22Rv1 (cell line): Measurements from ENCODE around the gene IGFBP3.

Experiments
- H3K27ac ChIP-seq: fragments of 450-650 bp; 2 replicates; pipeline ENCODE4 v1.5.1; 2017
- CTCF ChIP-seq: fragments of 450-650 bp; IDR thresholded peaks from 2 replicates; pipeline ENCODE4 v1.5.1; 2017; ENCODE audit warnings: mild to moderate bottlenecking
- ZFX ChIP-seq: fragments of 450-650 bp; IDR thresholded peaks from 2 replicates; pipeline ENCODE4 v1.6.1; 2017; ENCODE audit warnings: antibody characterized with exemption, borderline replicate concordance

The IGFBP3 gene

GRCh38 chr7:45902820-45903219 is 18.3 kb downstream of the IGFBP3 start:
- TF ChIP-seq CTCF (0 out of 2 replicates have a peak, but pooled peaks have one; percentile 8), ZFX (no peak)
- no peak overlapping the region for H3K27ac ChIP-seq

DNA sequence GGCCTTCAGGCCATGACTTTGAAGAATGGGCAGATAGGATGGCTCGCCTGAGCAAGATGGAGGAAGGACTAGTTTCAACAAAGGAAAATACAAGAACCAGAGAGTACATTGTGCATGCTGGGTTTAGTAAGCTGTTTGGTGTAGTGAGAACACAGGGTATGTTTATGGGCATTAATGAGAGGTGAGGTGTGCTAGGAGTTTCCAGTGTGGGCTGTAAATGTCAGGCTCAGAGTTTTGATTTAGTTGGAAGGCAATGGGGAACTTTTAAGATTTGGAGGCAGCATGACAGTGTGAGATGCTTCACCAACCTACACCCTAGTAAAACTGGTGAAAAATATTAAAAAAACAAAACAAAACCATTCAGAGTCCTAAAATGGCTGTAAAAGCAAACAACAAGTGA is 19.5 kb downstream of the IGFBP3 start:
- no peak overlapping the region for H3K27ac ChIP-seq
- no peak for TF ChIP-seq CTCF
- TF ChIP-seq ZFX = no peak

- TF ChIP-seq ZFX (no peak), CTCF (no peak)
- H3K27ac ChIP-seq = no peak overlapping the region
Measured at GRCh38 chr7:45898222-45898621, 22.9 kb downstream of the IGFBP3 start.

DNA sequence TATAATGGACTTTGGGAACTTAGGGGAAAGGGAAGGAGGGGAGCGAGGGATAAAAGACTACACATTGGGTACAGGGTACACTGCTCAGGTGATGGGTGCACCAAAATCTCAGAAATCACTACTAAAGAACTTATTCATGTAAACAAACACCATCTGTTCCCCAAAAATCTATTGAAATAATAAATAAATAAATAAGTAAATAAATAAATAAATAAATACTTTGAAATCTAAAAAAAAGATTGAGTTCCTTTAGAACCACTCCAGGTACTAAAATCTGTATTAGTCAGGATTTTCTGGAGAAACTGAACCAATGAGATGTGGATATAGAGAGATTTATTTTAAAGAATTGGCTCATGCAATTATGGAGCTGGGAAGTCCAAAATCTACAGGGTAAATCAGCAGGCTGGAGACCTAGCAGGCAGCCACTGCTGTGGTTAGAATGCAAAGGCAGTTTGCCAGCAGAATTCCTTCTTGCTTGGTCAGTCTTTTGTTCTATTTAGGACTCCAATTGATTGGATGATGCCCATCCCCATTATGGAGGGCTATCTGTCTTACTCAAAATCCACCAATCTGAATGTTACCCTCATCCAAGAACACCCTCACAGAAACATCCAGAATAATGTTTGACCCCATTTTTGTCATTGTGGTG is 23.9 kb downstream of the IGFBP3 start:
- TF ChIP-seq ZFX = no peak
- no peak for TF ChIP-seq CTCF
- no peak overlapping the region for H3K27ac ChIP-seq

GRCh38 chr7:45894665-45895062 is 26.4 kb downstream of the IGFBP3 start:
- H3K27ac ChIP-seq = no peak overlapping the region
- TF ChIP-seq CTCF (no peak), ZFX (no peak)

- H3K27ac ChIP-seq = no peak overlapping the region
- no peak for TF ChIP-seq CTCF
- TF ChIP-seq ZFX = no peak
Measured at GRCh38 chr7:45893996-45894664, 26.9 kb downstream of the IGFBP3 start.

DNA sequence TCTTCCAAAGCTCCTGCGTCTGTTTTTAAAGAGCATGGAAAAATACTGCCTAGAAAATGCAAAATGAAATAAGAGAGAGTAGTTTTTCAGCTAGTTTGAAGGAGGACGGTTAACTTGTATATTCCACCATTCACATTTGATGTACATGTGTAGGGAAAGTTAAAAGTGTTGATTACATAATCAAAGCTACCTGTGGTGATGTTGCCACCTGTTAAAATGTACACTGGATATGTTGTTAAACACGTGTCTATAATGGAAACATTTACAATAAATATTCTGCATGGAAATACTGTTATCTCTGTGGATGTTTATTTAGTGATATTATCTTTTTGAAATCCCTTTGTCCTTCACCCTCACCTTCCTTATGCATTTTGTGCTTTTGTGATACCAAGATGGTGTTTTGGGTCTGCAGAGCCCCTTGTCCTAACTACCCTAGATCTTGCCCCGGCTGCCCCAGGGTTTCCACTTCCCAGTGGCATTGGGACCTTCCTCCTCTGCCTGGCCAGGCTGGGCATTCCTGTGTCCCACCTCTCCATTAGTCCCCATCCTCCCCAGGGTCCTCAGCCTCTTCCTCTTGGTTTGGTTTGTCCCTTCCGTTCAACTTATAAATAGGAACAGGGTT is 27.6 kb downstream of the IGFBP3 start:
- no peak for TF ChIP-seq ZFX
- TF ChIP-seq CTCF = no peak
- H3K27ac ChIP-seq = no peak overlapping the region
